GM18508 (cell line): ENCODE measurements around the gene TMEM54.
"Not testable (repeated sequence)": the region's sequence is repeated elsewhere in the genome, so short reads cannot be mapped to it uniquely, and the experiment has no call there.

Experiments used
- ATAC-seq: cut with Tn5 transposase; IDR thresholded peaks from one replicate; pipeline ENCODE4 v1.9.1; 2021; ENCODE audit warnings: moderate number of reproducible peaks; ENCODE audit not compliant: insufficient read depth, unreplicated experiment

Gene TMEM54

GRCh38 chr1:32919811-32920733 lies 18.9 kb upstream of the TMEM54 start:
- ATAC-seq: no peak

- no peak for ATAC-seq
Observed at GRCh38 chr1:32918179-32918578, 17.0 kb upstream of the TMEM54 start.

GRCh38 chr1:32917521-32917920 lies 16.3 kb upstream of the TMEM54 start:
- ATAC-seq: no peak

- no peak for ATAC-seq
Observed at GRCh38 chr1:32915766-32916706, 14.8 kb upstream of the TMEM54 start.

GRCh38 chr1:32910319-32910718 lies 9.1 kb upstream of the TMEM54 start:
- no peak for ATAC-seq

GRCh38 chr1:32907435-32907834 lies 6.2 kb upstream of the TMEM54 start:
- no peak for ATAC-seq

GRCh38 chr1:32906654-32907053 lies 5.5 kb upstream of the TMEM54 start:
- ATAC-seq: no peak

GRCh38 chr1:32905588-32905987 lies 4.4 kb upstream of the TMEM54 start:
- not testable (repeated sequence) for ATAC-seq

GRCh38 chr1:32904797-32905196 lies 3.6 kb upstream of the TMEM54 start:
- ATAC-seq: no peak

GRCh38 chr1:32903991-32904785 lies 3.0 kb upstream of the TMEM54 start:
- ATAC-seq: no peak

GRCh38 chr1:32902535-32902920 lies 1.3 kb upstream of the TMEM54 start:
- no peak for ATAC-seq

GRCh38 chr1:32901823-32902534 lies 790 bp upstream of the TMEM54 start:
- no peak for ATAC-seq

- no peak for ATAC-seq
Observed at GRCh38 chr1:32900371-32900955, 726 bp downstream of the TMEM54 start.

- ATAC-seq: no peak
Observed at GRCh38 chr1:32899586-32900296, 1.4 kb downstream of the TMEM54 start.

GRCh38 chr1:32898958-32899357 lies 2.2 kb downstream of the TMEM54 start:
- no peak for ATAC-seq

GRCh38 chr1:32898056-32898455 lies 3.1 kb downstream of the TMEM54 start:
- no peak for ATAC-seq

- ATAC-seq: no peak
Observed at GRCh38 chr1:32897082-32898049, 3.8 kb downstream of the TMEM54 start.

- no peak for ATAC-seq
Observed at GRCh38 chr1:32896451-32896850, 4.7 kb downstream of the TMEM54 start.
